Retinal pigment epithelial cell (primary cell): Measurements from ENCODE around the gene EGR1.

Experiments used
- DNase-seq: peaks from one replicate; pipeline ENCODE4 v3.0.0-alpha.2; 2010; ENCODE audit warnings: low read depth
- H3K4me3 ChIP-seq: 2 replicates; pipeline ENCODE4 v1.5.1; 2011; ENCODE audit warnings: mild to moderate bottlenecking, low read length, control low read depth, moderate library complexity
- TF ChIP-seq, protein P1 (sequence below): conservative IDR thresholded peaks from 2 replicates; pipeline ENCODE4 v1.5.1; 2011; ENCODE audit warnings: low read depth, low read length, control low read depth, inconsistent platforms

Gene EGR1

DNA sequence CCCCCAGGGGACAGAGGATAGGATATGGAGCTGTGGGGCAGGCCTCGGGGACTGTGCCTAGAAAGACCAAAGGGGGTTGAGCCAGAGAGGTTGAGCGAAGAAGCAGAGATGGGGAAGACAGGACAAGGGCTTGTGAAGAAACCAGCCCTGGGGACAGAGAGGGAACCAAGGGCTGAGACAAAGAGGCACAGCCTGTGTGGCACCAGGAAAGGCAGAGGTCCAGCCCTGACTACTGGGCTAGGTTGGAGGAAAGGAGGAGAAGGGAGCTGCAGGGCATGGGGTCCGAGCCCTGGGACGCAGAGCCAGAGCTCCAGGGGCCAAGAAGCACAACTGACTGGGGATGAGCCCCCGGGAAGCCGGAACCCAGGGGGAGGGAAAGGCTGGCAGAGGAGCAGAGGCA, 17.2 kb upstream of the EGR1 start:
- TF ChIP-seq, protein P1, sequence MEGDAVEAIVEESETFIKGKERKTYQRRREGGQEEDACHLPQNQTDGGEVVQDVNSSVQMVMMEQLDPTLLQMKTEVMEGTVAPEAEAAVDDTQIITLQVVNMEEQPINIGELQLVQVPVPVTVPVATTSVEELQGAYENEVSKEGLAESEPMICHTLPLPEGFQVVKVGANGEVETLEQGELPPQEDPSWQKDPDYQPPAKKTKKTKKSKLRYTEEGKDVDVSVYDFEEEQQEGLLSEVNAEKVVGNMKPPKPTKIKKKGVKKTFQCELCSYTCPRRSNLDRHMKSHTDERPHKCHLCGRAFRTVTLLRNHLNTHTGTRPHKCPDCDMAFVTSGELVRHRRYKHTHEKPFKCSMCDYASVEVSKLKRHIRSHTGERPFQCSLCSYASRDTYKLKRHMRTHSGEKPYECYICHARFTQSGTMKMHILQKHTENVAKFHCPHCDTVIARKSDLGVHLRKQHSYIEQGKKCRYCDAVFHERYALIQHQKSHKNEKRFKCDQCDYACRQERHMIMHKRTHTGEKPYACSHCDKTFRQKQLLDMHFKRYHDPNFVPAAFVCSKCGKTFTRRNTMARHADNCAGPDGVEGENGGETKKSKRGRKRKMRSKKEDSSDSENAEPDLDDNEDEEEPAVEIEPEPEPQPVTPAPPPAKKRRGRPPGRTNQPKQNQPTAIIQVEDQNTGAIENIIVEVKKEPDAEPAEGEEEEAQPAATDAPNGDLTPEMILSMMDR: no peak
- DNase-seq: no peak

DNA sequence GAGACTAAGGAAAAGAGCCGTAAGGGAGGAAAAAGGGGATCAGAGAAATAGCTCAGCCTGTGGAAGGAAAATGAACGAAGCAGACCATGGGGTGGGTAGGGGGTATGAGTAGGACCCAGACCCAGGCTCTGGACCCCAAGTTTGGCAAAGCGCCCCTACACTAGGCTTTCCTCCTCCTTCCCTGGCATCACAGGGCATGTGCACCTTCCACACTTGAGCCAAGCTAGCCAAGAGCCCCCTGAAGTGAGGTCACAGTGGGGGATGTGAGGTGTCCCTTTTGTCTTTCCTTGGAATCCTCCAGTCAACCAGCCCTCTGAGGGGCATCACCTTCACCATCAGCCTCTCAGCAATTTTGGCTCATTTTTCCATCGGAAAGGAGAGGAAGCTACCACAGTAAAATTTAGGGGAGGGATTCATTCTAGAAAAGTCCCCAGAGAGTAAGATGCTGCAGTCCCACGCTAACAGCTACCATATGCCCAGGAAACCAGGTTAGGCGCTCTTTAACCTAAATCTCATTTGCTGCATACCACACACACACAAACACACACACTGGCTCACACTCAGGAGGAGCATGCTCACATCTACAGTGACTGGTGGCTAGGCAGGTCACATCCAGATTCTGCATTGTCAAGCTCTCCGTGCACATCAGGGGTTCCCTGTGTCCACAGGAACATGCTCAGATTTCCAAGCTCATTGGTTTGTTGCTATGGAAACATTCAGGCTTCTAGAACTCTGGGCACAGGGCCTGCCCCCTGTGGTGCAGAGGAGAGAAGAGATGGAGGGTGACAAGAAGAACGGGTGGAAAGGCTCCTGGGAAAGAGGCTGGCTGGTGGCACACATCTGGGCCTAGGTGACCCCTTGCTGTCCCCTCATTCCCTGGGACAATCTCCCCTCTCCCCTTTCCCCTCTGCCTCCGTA, 16.5 kb upstream of the EGR1 start:
- TF ChIP-seq, protein P1: no peak
- no peak overlapping the region for H3K4me3 ChIP-seq
- no peak for DNase-seq

More for the DNA sequence above, 17.2 kb upstream of the EGR1 start:
- no peak overlapping the region for H3K4me3 ChIP-seq

DNA sequence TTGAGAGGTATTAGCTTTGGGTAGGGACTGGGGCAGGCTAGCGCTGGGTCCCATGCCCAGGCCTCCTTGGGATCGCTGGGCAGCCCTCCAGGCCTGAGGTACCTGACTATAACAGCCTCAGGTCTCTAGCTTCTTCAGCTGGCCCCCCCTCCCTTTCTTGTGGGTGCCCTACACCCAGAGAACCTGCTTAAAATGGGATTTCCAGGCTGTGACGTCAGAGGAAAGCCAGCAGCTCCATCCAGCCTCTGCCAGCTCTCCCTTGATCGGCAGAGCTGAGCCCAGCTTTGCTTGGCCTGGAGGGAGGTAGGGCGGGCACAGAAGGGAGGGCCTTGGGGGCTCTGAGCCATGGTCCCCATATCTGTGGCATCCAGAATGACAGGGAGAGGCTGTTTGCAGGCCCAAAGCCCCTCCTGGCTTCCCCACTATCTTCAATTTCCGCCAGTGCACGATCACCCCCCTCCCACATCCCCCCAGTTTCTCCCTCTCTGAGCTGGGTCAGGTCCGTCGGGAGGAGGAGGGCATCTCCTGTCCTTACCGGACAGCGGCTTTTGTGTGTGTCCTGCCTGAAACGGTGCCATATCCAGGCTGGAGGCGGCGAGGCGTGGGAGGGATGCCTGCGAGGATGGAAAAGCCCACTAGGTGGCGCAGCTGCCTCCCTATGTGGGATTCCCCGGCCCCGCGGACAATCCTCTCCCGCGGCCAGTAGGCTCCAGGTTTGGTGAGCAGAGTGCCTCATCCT, 15.6 kb upstream of the EGR1 start:
- no peak overlapping the region for H3K4me3 ChIP-seq
- TF ChIP-seq, protein P1: peak; percentile 92
- no peak for DNase-seq

DNA sequence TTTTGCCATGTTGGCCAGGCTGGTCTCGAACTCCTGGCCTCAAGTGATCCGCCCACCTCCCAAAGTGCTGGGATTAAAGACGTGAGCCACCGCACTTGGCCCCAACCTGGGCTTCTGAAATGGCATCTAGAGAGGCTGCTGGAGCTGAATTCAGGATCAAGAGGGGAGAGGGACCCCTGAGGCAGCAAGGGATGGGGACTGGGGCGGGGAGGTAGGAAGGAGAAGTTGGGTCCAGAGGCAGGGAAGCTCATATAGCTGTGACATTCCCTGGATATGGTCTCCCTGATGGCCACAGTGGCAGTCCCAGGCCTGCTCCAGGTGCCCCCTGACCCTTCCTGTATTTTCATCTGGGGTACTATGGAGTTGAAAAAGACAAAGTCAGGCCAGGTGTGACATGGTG, 14.3 kb upstream of the EGR1 start:
- DNase-seq: no peak

DNA sequence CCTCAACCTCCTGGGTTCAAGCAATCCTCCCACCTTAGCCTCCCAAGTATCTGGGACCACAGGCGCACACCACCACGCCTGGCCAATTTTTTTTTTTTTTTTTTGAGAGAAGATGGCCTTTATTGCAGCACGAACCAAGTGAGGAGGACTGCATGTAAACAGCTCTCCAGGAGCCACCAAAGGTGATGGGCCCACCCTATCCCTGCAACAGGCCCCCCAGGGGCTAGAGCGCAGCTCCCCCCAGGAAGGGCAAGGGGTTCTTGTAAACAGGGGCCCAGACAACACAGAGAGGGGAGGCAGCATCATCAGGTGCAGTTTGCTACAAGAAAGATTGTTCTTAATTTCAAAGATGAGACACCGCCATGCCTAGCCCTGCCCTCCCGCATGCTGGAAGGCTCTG, 12.6 kb upstream of the EGR1 start:
- no peak for DNase-seq
- TF ChIP-seq, protein P1: no peak
- H3K4me3 ChIP-seq: no peak overlapping the region

More for the DNA sequence above, 14.3 kb upstream of the EGR1 start:
- TF ChIP-seq, protein P1: no peak
- no peak overlapping the region for H3K4me3 ChIP-seq

DNA sequence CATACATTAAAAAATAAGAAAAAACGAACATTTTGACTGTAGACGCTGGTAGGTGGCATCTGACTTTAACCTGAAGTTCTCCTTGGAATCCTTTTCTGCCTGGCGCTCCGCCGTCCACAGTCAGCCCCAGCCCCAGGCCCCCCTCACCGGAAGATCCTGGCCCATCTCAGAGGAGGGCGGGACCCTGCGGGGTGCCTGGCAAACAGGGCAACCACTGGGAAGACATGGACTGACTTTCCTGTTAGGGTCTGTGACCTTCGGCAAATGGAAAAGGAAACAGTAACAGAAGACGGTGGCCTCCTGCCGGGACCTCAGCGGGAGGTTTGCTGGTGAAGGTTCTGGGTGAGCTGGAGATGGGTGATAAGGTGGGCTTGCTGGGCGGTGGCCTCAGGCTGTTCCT, 11.7 kb upstream of the EGR1 start:
- no peak overlapping the region for H3K4me3 ChIP-seq
- TF ChIP-seq, protein P1: no peak
- DNase-seq: no peak

DNA sequence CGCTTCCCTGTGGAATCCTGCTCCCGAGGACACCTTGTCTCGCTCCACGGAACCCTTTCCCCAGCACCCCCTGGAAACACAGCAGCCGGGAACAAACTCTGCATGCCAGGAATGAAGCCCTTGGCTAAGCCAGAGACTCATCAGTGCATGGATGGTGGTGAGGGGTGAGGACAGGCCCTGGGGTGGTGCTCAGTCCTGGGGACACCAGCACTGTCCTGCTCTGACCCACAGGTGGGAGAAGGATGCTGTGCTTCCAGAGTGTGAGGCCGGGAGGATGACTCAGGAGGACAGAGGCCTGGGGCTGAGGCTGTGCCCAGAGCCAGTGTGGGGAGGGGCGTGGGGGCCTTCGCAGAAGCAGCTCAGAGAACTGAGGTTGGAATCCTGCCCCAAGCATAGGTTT, 11.2 kb upstream of the EGR1 start:
- no peak overlapping the region for H3K4me3 ChIP-seq
- TF ChIP-seq, protein P1: no peak
- no peak for DNase-seq
